ENCODE data around the gene SIGLEC10. TPM values are rescaled to one million over a fixed set of nuclear protein-coding genes. Genes with fewer than 3 reads are reported as not detected.

Gene SIGLEC10
- total and polyA plus RNA-seq, 2 of the 4 experiments (the other 2 are of a cell fraction) = not detected

DNA sequence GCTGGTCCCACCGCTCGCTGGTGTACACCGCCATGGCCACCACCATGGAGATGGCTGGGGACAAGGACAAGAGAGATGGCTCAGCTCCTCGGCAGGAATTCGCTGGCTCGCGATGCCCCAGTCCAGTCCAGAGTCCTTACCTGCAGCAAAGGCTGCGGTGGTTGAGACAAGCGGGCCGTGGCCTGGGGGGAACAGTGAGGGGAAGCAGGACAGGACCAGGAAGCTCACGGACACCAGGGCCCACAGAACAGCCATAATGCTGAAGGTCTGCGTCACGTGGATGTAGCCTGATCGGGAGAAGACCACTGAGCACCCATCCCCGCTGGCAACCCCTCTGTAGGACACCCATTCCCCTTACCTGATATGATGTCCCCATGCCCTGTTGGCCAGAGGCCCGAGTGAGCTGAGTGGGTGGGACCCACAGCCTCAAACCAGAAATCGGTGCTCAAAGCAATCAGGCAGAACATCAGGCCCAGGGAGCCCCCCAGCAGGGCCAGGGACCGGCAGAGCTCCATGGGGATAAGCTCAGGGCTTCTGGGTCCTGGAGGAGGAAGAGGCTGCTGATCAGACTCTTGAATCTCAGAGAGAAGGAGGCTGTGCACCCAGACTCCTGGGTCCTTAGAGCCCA lies 45.3 kb downstream of the SIGLEC10 start:
- CTCF ChIA-PET = no interaction called here
- ATAC-seq (ENCODE audit: low read depth) = no peak
- Histone ChIP-seq H3K4me1 (ENCODE audit: control insufficient read depth, insufficient read depth, low read length) (peaks cover 6% of the 10 kb centered on the region), H2AK9ac (replicated peaks; ENCODE audit: low read depth, low read length, poor library complexity) (no peak overlapping the region), H3K9ac (ENCODE audit: low read depth, low read length) (no peak overlapping the region), H4K8ac (ENCODE audit: low read depth in 2 of 2, low read length in 2 of 2) (no peak overlapping the region), H3K4me3 (ENCODE audit: insufficient read depth, low read depth, low read length) (no peak overlapping the region), H3K36me3 (ENCODE audit: control insufficient read depth, insufficient read depth, low read length) (no peaks in the 10 kb centered on the region), H2BK5ac (ENCODE audit: low read depth, low read length, poor library complexity, severe bottlenecking) (no peak overlapping the region), H4K20me1 (ENCODE audit: insufficient read depth, low read length) (no peaks in the 10 kb centered on the region), H3K23ac (ENCODE audit: low read depth, low read length) (no peak overlapping the region), H3K4ac (ENCODE audit: low read depth, low read length) (no peak overlapping the region), H2AK5ac (ENCODE audit: low read depth, low read length) (no peak overlapping the region), H4K91ac (ENCODE audit: insufficient read depth, low read depth, low read length) (no peak overlapping the region), H3K56ac (ENCODE audit: extremely low read depth, insufficient read depth, low read length) (no peak overlapping the region), H3K27me3 (ENCODE audit: control insufficient read depth, insufficient read depth, low read length) (peaks cover 2% of the 10 kb centered on the region; the same call in 1 of the 2 replicates), H4K5ac (ENCODE audit: low read depth, low read length) (no peak overlapping the region), H3K4me2 (ENCODE audit: low read depth, low read length) (no peak overlapping the region), H2BK15ac (ENCODE audit: low read depth, low read length) (no peak overlapping the region), H3K14ac (replicated peaks; ENCODE audit: low read depth, low read length) (no peak overlapping the region), H2AFZ (replicated peaks; ENCODE audit: low read length, poor library complexity) (no peak overlapping the region), H3K9me3 (ENCODE audit: control insufficient read depth, insufficient read depth, low read length) (no peaks in the 10 kb centered on the region), H3K9me1 (ENCODE audit: insufficient read depth, low read length) (peaks cover 6% of the 10 kb centered on the region; the same call in 1 of the 2 replicates), H3K79me1 (ENCODE audit: low read depth in 1 of 2, low read length in 2 of 2) (peaks cover 0 to 10% of the 10 kb centered on the region in 2 experiments; a peak in 3 of 4 replicates), H3K27ac (ENCODE audit: insufficient read depth, low read length) (no peak overlapping the region), H3K18ac (ENCODE audit: low read depth, low read length) (no peak overlapping the region), H2BK20ac (ENCODE audit: low read depth, low read length) (no peak overlapping the region), H2BK120ac (ENCODE audit: low read depth, low read length) (no peak overlapping the region)
- dilution Hi-C loops (cut with HindIII; ENCODE audit: low sequenced_read_pairs, unreplicated experiment) = no loop called here
- WGBS, 2 experiments (ENCODE audit: extremely low coverage in 2 of 2, insufficient read length in 1 of 2) = 73% methylated on average over 3 of the region's 18 CpGs; no CpG with 5 or more reads in 1 of the 2 experiments
- BruUV-seq (replicated peaks) = no TSS peak
- TF ChIP-seq RCOR1 (IDR thresholded peaks at IDR 0.05; ENCODE audit: insufficient replicate concordance, low read length) (no peak), SMC3 (IDR thresholded peaks at IDR 0.05; ENCODE audit: low read depth, low read length) (no peak), CHD1 (IDR thresholded peaks at IDR 0.05; ENCODE audit: low read depth, low read length) (no peak), RAD21 (IDR thresholded peaks at IDR 0.05; ENCODE audit: low read length) (no peak), NFE2L2 (IDR thresholded peaks at IDR 0.05; ENCODE audit: low read depth, low read length) (no peak), CEBPB (IDR thresholded peaks at IDR 0.05; ENCODE audit: low read depth, low read length) (no peak), POLR2A (IDR thresholded peaks at IDR 0.05; ENCODE audit: low read depth, low read length) (no peak), MAFK (IDR thresholded peaks at IDR 0.05; ENCODE audit: low read depth, low read length) (no peak), MAZ (IDR thresholded peaks at IDR 0.05; ENCODE audit: borderline replicate concordance, low read depth, low read length) (no peak)
- TF ChIP-seq, protein P1, sequence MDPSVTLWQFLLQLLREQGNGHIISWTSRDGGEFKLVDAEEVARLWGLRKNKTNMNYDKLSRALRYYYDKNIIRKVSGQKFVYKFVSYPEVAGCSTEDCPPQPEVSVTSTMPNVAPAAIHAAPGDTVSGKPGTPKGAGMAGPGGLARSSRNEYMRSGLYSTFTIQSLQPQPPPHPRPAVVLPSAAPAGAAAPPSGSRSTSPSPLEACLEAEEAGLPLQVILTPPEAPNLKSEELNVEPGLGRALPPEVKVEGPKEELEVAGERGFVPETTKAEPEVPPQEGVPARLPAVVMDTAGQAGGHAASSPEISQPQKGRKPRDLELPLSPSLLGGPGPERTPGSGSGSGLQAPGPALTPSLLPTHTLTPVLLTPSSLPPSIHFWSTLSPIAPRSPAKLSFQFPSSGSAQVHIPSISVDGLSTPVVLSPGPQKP (IDR thresholded peaks at IDR 0.05; ENCODE audit: borderline replicate concordance, low read depth, low read length) = no peak
- TF ChIP-seq, protein P2, sequence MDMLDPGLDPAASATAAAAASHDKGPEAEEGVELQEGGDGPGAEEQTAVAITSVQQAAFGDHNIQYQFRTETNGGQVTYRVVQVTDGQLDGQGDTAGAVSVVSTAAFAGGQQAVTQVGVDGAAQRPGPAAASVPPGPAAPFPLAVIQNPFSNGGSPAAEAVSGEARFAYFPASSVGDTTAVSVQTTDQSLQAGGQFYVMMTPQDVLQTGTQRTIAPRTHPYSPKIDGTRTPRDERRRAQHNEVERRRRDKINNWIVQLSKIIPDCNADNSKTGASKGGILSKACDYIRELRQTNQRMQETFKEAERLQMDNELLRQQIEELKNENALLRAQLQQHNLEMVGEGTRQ (IDR thresholded peaks at IDR 0.05; ENCODE audit: low read depth, low read length) = no peak
- in situ Hi-C loops (cut with MboI; ENCODE audit: low sequenced_read_pairs) = no loop called here
- no peak for DNase-seq
- POLR2A ChIA-PET (ENCODE audit: unreplicated experiment) = no interaction called here
- intact Hi-C loops (cut with micrococcal nuclease) = no loop called here

Data from IMR-90 (cell line).